Fibroblast of pulmonary artery (primary cell): Measurements from ENCODE around the gene SFTPA2.
"Not testable (repeated sequence)": the region's sequence is repeated elsewhere in the genome, so short reads cannot be mapped to it uniquely, and the experiment has no call there.

ENCODE experiments used
- DNase-seq: peaks from one replicate; pipeline ENCODE4 v3.0.0-alpha.2; 2010; ENCODE audit warnings: low read depth
- H3K4me3 ChIP-seq: replicated peaks from 2 replicates; pipeline ENCODE4 v1.5.1; 2011; ENCODE audit warnings: low read depth, mild to moderate bottlenecking, control low read depth, low read length, moderate library complexity
- CTCF ChIP-seq: IDR thresholded peaks from 2 replicates; pipeline ENCODE4 v1.5.1; 2011; ENCODE audit warnings: mild to moderate bottlenecking, control low read depth, low read length, inconsistent platforms; ENCODE audit errors: missing control alignments

The SFTPA2 gene

DNA sequence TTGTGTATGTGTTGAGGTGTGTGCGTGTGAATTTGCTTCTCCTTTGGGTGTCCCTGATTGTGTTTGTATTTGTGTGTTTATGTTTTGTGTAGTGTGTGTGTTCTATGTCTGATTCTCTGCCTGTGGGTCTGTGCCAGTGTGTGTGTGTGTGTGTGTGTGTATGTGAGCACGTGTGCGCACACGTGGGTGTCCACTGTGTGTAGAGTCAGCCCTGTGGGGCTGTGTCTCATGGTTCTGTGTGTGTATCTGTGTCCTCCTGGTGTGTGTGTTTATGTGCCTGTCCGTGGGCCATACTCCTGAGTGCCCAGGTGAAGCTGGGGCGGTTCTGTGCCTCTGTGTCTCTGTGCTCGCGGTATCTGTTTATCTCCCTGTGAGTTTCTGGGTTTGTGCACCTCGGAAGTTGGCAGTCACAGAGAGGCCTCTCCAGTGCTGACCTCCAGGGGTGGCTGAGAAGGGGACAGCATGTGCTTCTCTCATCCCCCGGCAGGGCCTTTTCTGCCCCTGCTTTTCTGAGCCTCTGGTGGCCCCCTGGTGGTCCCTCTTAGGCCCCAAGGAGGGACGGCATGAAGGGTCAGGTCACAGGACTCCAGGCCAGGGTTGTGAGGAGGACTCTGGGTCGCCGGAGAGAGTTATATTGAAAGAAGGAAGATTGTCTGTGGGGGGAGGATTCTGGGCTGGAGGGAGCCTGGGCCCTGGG is 36.9 kb downstream of the SFTPA2 start:
- H3K4me3 ChIP-seq, DNase-seq: not testable (repeated sequence)

DNA sequence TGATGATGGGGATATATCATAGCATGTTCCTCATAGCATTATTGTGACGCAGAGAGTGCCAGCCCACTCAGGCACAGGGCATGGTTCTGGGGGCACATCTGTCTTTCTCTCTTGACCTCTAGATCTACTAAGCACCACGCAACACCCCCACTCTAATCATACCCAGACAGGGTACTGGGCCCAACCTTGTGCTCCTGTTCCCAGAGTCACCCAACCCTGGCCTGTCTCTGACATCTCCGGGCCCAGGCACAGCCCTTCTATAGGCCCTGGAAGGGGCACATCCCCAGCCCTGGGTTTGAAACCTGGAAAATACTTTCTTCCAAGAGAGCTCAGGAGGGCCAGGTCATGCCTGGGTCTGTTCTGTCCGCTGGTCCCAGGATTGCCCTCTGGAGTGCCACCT is 37.7 kb downstream of the SFTPA2 start:
- not testable (repeated sequence) for DNase-seq, H3K4me3 ChIP-seq

DNA sequence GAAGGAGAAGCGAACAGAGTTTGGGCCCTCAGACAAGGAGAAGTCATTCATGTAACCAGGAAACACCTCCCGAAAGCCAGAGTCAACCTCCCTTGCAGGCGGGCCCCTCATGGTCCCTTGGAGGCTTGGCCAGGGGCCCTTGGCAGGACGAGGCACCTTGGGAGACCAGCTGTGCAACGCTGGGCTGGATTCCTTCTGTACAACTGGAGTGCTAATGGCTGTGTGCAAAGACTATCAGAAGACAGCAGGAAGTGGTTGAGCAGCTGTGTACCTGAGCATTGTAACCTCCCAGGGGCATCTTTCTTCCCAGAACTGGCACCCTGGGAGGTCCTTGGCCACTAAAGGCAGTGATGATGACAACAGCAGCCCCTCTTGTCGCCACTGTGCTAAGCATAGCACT is 38.5 kb downstream of the SFTPA2 start:
- not testable (repeated sequence) for DNase-seq, H3K4me3 ChIP-seq

GRCh38 chr10:79517567-79517966 is 42.6 kb downstream of the SFTPA2 start:
- H3K4me3 ChIP-seq, DNase-seq: not testable (repeated sequence)

GRCh38 chr10:79516532-79517205 is 43.5 kb downstream of the SFTPA2 start:
- not testable (repeated sequence) for DNase-seq, H3K4me3 ChIP-seq

GRCh38 chr10:79511891-79512583 is 48.2 kb downstream of the SFTPA2 start, which contains the start of gene EIF5AL1:
Gene EIF5AL1 (plus strand): TSS chr10:79512533. CDS start chr10:79512650, 117 bp downstream.
- H3K4me3 ChIP-seq, DNase-seq: not testable (repeated sequence)

DNA sequence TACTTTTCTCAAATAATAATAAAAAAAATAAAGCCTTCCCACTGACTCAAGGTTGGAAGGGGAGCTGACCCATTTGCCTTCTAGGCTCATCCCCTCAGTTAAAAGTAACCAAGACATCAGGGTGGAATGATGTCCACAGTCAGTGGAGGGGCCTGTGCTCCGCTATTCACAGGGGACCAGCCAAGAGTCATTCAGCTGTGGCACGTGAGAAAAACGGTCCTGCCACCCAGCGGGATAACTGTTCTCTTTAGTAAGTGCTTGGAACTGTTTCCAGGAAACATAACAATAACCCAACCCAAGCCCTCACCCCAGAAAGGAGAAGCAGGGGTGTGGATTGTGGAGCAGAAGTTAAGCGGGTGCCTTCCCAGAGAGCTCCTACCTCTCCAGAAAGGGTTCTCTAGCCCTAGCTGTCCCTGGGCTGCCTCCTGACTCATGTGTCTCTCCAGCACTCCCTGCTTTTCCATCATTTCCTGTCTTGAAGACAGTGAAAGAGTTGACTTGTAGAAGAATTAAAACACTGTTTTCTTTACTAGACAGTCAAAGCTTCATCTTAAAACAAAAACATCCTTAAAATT is 50.2 kb downstream of the SFTPA2 start:
- H3K4me3 ChIP-seq, DNase-seq: not testable (repeated sequence)

GRCh38 chr10:79509306-79509933 is 50.8 kb downstream of the SFTPA2 start:
- not testable (repeated sequence) for H3K4me3 ChIP-seq, DNase-seq

DNA sequence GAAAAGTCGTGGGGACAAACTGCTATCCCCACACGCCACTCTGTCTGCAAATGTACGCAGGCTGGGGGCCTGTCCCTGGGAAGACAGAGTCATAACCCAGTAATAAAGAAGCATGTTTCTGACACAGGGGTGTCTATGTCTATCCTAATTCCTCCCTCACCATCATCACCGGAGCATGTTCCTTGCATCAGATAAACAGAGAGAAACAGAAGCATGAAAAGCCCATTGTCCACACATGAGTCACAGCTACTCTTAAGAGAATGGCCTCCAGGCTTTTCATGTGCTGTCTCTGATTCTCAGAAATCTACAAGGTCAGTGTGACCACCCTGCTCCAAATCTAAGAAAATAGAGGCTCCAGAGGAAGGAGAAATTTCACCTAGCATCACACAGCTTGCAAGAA is 52.0 kb downstream of the SFTPA2 start:
- not testable (repeated sequence) for H3K4me3 ChIP-seq, DNase-seq

DNA sequence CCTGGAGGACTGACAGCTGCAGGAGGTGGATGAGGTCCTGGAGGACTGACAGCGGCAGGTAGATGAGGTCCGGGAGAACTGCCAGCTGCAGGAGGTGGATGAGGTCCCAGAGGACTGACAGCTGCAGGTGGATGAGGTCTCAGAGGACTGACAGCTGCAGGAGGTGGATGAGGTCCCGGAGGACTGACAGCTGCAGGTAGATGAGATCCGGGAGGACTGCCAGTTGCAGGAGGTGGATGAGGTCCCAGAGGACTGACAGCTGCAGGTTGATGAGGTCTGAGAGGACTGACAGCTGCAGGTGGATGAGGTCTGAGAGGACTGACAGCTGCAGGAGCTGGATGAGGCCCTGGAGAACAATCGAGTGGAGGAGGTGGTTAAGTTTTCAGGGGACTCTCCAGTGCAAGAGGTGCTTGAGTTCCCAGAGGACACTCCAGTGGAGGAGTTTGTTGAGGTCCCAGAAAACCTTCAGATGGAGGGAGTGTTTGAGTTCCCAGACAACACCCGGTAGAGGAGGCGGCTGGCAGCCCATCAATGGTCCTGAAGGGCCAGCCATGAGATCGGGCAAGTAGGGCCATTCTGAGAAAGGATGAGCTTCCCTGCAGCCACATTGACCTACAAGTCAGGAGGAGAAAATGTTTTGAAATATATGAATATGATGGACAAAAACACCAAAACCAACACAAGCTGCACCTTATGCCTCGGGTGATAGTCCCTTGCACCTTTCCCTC is 52.6 kb downstream of the SFTPA2 start:
- no peak overlapping the region for H3K4me3 ChIP-seq
- no peak for DNase-seq
- TF ChIP-seq CTCF, result no peak
